Panc1 (cell line): ENCODE measurements around the gene HSP90AB1. TPM values are rescaled to one million over a fixed set of nuclear protein-coding genes. Genes with fewer than 3 reads are reported as not detected.

Experiments used
- ATAC-seq: fragments of 200-7000 bp; cut with Tn5 transposase; 2 replicates; pipeline ENCODE4 v1.9.1; 2020; ENCODE audit warnings: mild to moderate bottlenecking, moderate library complexity
- BruUV-seq: library from RNA; stranded (reverse); fragments of 400-500 nt; replicated peaks from 2 replicates; lab custom pipeline; 2021; lab: Mats Ljungman, UMichigan
- CTCF ChIA-PET: fragments of 300-600 bp; sonication (Branson Sonifier 250); formaldehyde crosslinking; loops from one replicate; lab custom pipeline; 2022; ENCODE audit warnings: antibody characterized with exemption; lab: Charles Lee
- POLR2A ChIA-PET: fragments of 300-600 bp; sonication (Branson Sonifier 250); formaldehyde crosslinking; loops from one replicate; lab custom pipeline; 2022; ENCODE audit warnings: antibody characterized with exemption; lab: Charles Lee
- DNase-seq: peaks from one replicate; pipeline ENCODE4 v3.0.0-alpha.2; 2010; ENCODE audit warnings: low read depth, low spot score
- H3K27ac ChIP-seq: 2 replicates; pipeline ENCODE4 v1.5.1; 2011; ENCODE audit warnings: mild to moderate bottlenecking, low read length, inconsistent platforms
- H3K27me3 ChIP-seq: fragments of 200-500 bp; sonication (Bioruptor generic); 2 replicates; pipeline ENCODE4 v1.6.0; 2014; ENCODE audit warnings: low read length, inconsistent platforms; ENCODE audit not compliant: control insufficient read depth, insufficient read depth
- H3K36me3 ChIP-seq: fragments of 200-500 bp; sonication (Bioruptor generic); 2 replicates; pipeline ENCODE4 v1.5.1; 2014; ENCODE audit warnings: inconsistent platforms, mild to moderate bottlenecking, low read length, moderate library complexity; ENCODE audit not compliant: control insufficient read depth, insufficient read depth
- H3K4me1 ChIP-seq: 2 replicates; pipeline ENCODE4 v1.5.1; 2011; ENCODE audit warnings: inconsistent platforms, mild to moderate bottlenecking, low read length, moderate library complexity; ENCODE audit not compliant: control insufficient read depth, insufficient read depth
- H3K4me3 ChIP-seq, 2 experiments: 2 replicates each; pipeline ENCODE4 v1.5.1; 2011 to 2012; ENCODE audit warnings: low read depth in 2 of 2, low read length in 2 of 2, mild to moderate bottlenecking in 2 of 2, inconsistent platforms in 1 of 2, moderate library complexity in 1 of 2
- H3K9me3 ChIP-seq: fragments of 200-500 bp; sonication (Bioruptor generic); 2 replicates; pipeline ENCODE4 v1.5.1; 2014; ENCODE audit warnings: low read depth, mild to moderate bottlenecking, inconsistent platforms, low read length, moderate library complexity; ENCODE audit not compliant: control insufficient read depth, insufficient read depth
- POLR2AphosphoS5 ChIP-seq: IDR thresholded peaks from 2 replicates; pipeline ENCODE4 v1.6.1; 2012; ENCODE audit warnings: mild to moderate bottlenecking, low read depth, low read length, moderate library complexity
- REST ChIP-seq, 2 experiments: IDR thresholded peaks; 2 replicates each; pipeline ENCODE4 v1.6.1; 2011 to 2012; ENCODE audit warnings: low read depth in 2 of 2, control low read depth in 1 of 2, low read length in 1 of 2, mild to moderate bottlenecking in 1 of 2, moderate library complexity in 1 of 2; ENCODE audit not compliant: insufficient read depth in 1 of 2
- SIN3A ChIP-seq: IDR thresholded peaks from 2 replicates; pipeline ENCODE4 v1.6.1; 2012; ENCODE audit warnings: low read depth, mild to moderate bottlenecking, low read length, moderate library complexity, borderline replicate concordance; ENCODE audit not compliant: insufficient read depth
- TCF7L2 ChIP-seq: IDR thresholded peaks from 2 replicates; pipeline ENCODE4 v1.6.1; 2011; ENCODE audit warnings: mild to moderate bottlenecking, low read depth, low read length, inconsistent platforms
- in situ Hi-C: cut with HindIII; loops from 2 replicates; pipeline ENCODE4 v1.10.0; 2016; ENCODE audit warnings: low sequenced_read_pairs, low pct_unique_long_range_greater_than_20kb
- intact Hi-C: fragments of 100-400 bp; cut with micrococcal nuclease; formaldehyde crosslinking; loops from one replicate; pipeline ENCODE4 v1.10.0; 2022; ENCODE audit not compliant: unreplicated experiment
- total RNA-seq: library from RNA; stranded (reverse); gene quantifications from one replicate; pipeline ENCODE4 v1.2.1, GENCODE V29; 2021; ENCODE audit not compliant: unreplicated experiment
- TF ChIP-seq, protein P1 (sequence below): fragments of 450-650 bp; IDR thresholded peaks from 2 replicates; pipeline ENCODE4 v1.5.1; 2017; ENCODE audit warnings: mild to moderate bottlenecking

HSP90AB1 gene
- total RNA-seq, 1 experiment from 2014 or later: 1,253 TPM

DNA sequence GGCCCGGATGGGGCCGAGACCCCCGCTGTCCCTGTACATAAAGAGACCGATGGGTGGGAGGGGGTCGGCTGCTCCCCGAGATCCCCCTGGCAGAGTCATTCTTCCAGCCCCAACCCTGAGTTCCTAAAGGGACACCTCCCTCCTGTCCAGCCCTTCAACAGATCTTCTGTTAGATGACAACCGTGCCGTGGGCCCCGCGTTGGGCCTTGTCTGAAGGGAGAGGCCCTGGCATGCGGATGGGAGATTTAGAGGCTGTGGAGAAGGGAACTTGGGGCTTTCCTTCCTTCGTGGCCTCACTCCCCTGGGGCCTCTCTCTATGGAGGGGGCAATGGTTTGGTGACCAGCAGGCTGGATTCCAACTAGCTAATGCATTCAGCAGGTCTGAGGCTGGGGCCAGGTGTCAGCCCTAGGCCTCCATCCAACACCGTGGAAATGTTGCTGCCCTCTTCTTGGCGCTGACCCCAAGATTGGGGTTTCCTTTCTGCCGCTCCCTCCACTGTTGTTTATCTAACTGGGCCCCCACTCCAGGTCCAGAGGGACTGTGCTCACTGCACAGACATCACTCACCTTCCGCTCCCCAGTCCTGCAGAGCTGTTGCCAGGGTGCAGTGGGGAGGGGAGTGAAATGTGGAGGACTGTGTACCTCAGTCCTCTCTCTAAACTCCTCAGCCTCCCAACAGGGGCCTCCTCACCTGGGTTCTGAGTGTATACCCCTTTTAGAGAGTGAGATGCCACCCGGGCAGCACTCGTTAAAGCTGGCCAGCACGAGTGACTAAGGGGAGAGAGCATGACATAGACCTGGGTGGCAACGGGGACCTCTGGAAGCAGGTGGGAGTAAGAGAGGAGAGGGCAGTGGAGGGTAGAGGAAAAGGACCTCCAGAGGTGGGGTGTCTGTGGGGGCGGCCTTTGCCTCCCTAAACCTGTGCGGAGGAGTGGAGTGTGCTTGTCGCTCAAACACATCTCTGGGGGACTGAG, 30.1 kb downstream of the HSP90AB1 start:
- BruUV-seq: no TSS peak
- H3K27me3 ChIP-seq: peaks cover 3% of the 10 kb centered on the region; the same call in 1 of the 2 replicates

DNA sequence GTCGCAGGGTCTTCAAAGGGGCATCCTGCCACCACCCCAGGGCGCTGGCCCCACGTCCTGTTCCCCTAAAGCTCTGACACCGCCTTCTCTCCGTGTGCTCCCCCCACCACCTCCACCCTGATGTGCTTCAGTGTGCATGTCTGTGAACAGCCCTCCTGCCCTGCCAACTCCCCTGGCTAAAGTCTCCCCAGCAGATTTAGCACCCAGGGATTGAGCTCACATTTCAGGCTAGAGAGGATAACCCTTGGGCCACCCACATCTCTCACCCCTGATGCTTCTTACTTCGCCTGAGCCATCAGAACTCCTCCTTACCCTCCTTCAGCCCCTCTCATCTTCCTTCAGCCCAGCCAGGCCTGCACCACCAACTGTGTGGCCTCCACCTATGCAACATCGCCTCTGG, 30.9 kb downstream of the HSP90AB1 start:
- H3K9me3 ChIP-seq: no peaks in the 10 kb centered on the region
- BruUV-seq: no TSS peak
- in situ Hi-C loops: no loop called here
- H3K4me1 ChIP-seq: no peaks in the 10 kb centered on the region
- ChIA-PET POLR2A (no interaction called here), CTCF (interaction anchor here (1.2 kb wide), 1 partner anchor 10 kb away, joined by 4 read pairs; no protein-coding TSS in a partner anchor)
- no peak for ATAC-seq
- TF ChIP-seq TCF7L2 (no peak), POLR2AphosphoS5 (no peak), SIN3A (no peak), REST (IDR thresholded peaks at IDR 0.05; ENCODE audit: insufficient read depth in 1 of 2, low read depth in 2 of 2, low read length in 1 of 2) (no peak)
- TF ChIP-seq, protein P1, sequence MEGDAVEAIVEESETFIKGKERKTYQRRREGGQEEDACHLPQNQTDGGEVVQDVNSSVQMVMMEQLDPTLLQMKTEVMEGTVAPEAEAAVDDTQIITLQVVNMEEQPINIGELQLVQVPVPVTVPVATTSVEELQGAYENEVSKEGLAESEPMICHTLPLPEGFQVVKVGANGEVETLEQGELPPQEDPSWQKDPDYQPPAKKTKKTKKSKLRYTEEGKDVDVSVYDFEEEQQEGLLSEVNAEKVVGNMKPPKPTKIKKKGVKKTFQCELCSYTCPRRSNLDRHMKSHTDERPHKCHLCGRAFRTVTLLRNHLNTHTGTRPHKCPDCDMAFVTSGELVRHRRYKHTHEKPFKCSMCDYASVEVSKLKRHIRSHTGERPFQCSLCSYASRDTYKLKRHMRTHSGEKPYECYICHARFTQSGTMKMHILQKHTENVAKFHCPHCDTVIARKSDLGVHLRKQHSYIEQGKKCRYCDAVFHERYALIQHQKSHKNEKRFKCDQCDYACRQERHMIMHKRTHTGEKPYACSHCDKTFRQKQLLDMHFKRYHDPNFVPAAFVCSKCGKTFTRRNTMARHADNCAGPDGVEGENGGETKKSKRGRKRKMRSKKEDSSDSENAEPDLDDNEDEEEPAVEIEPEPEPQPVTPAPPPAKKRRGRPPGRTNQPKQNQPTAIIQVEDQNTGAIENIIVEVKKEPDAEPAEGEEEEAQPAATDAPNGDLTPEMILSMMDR: no peak
- H3K27ac ChIP-seq: no peak overlapping the region
- intact Hi-C loops: no loop called here
- H3K27me3 ChIP-seq: peaks cover 4% of the 10 kb centered on the region; the same call in 1 of the 2 replicates
- H3K4me3 ChIP-seq: no peak overlapping the region
- no peak for DNase-seq
- no peaks in the 10 kb centered on the region for H3K36me3 ChIP-seq

More for the DNA sequence above, 30.1 kb downstream of the HSP90AB1 start:
- Histone ChIP-seq H3K36me3 (no peaks in the 10 kb centered on the region), H3K4me3 (no peak overlapping the region), H3K9me3 (no peaks in the 10 kb centered on the region), H3K27ac (no peak overlapping the region), H3K4me1 (no peaks in the 10 kb centered on the region)
- in situ Hi-C loops: no loop called here
- intact Hi-C loops: no loop called here
- TF ChIP-seq TCF7L2 (no peak), POLR2AphosphoS5 (no peak), SIN3A (no peak), REST (IDR thresholded peaks at IDR 0.05; ENCODE audit: insufficient read depth in 1 of 2, low read depth in 2 of 2, low read length in 1 of 2) (no peak)
- TF ChIP-seq, protein P1: no peak
- POLR2A ChIA-PET: no interaction called here
- no peak for ATAC-seq
- CTCF ChIA-PET: interaction anchor here (0.6 to 1.2 kb wide), 2 partner anchors 9 to 92 kb away, joined by 4 to 7 read pairs; no protein-coding TSS in a partner anchor
- no peak for DNase-seq
